K562 (cell line): Measurements from ENCODE around the gene CALM3. TPM values are rescaled to one million over a fixed set of nuclear protein-coding genes. Genes with fewer than 3 reads are reported as not detected.
A peak's percentile ranks its signal among the peaks of the same experiment; 100 is the strongest.

Experiments used
- ILF3 ChIP-seq: fragments of 450-650 bp; IDR thresholded peaks from 2 replicates; pipeline ENCODE4 v1.6.1; 2018; ENCODE audit warnings: antibody characterized with exemption, mild to moderate bottlenecking, moderate library complexity, borderline replicate concordance
- JUND ChIP-seq, 2 experiments: IDR thresholded peaks; 2 replicates in 1 of 2; 3 replicates in 1 of 2; pipeline ENCODE4 v1.6.1; 2011; ENCODE audit warnings: borderline replicate concordance in 2 of 2, low read depth in 2 of 2, low read length in 2 of 2, improper control_type of control experiment in 1 of 2, missing biosample characterization in 1 of 2, missing genetic modification characterization in 1 of 2, missing genetic modification reagents in 1 of 2
- LARP7 ChIP-seq: fragments of 450-650 bp; IDR thresholded peaks from 2 replicates; pipeline ENCODE4 v1.6.1; 2016
- MCM2 ChIP-seq: fragments of 450-650 bp; IDR thresholded peaks from 2 replicates; pipeline ENCODE4 v1.6.1; 2017; ENCODE audit warnings: low read depth, mild to moderate bottlenecking
- NR2C2 ChIP-seq, 2 experiments: fragments of 200-800 bp in 1 of 2; sonication (Bioruptor generic) in 1 of 2; sonication (generic) in 1 of 2; formaldehyde crosslinking in 1 of 2; IDR thresholded peaks; 2 replicates each; pipeline versions ENCODE4 v1.6.1 to v1.8.0; 2016 to 2022; ENCODE audit warnings: mild to moderate bottlenecking in 1 of 2, missing compliant biosample characterization in 1 of 2, missing genetic modification characterization in 1 of 2, missing genetic modification reagents in 1 of 2
- PHB ChIP-seq: fragments of 250-450 bp; sonication (Bioruptor Pico); IDR thresholded peaks from 2 replicates; pipeline ENCODE4 v1.5.0; 2021
- SRSF9 ChIP-seq: fragments of 200-400 bp; formaldehyde crosslinking; IDR thresholded peaks from 2 replicates; pipeline ENCODE4 v1.6.1; 2017; ENCODE audit warnings: low read depth, low read length, borderline replicate concordance
- ZMIZ1 ChIP-seq, 2 experiments: fragments of 150-350 bp in 1 of 2; IDR thresholded peaks; 2 replicates each; pipeline ENCODE4 v1.6.1; 2012 to 2016; ENCODE audit warnings: low read depth in 2 of 2, low read length in 2 of 2, mild to moderate bottlenecking in 1 of 2, moderate library complexity in 1 of 2
- ZNF146 ChIP-seq: IDR thresholded peaks from one replicate; pipeline ENCODE4 v1.6.1; 2018; ENCODE audit warnings: missing compliant biosample characterization; ENCODE audit not compliant: unreplicated experiment
- ZNF232 ChIP-seq: sonication (generic); formaldehyde crosslinking; IDR thresholded peaks from 2 replicates; pipeline ENCODE4 v1.8.0; 2022; ENCODE audit warnings: mild to moderate bottlenecking, missing genetic modification reagents
- ZNF639 ChIP-seq, 2 experiments: fragments of 200-800 bp in 1 of 2; sonication (Bioruptor generic) in 1 of 2; sonication (generic) in 1 of 2; formaldehyde crosslinking in 1 of 2; IDR thresholded peaks in 1 of 2; conservative IDR thresholded peaks in 1 of 2; 2 replicates each; pipeline versions ENCODE4 v1.5.0 to v1.6.1; 2016 to 2020; ENCODE audit warnings: missing compliant biosample characterization in 1 of 2, missing genetic modification characterization in 1 of 2, missing genetic modification reagents in 1 of 2
- ZSCAN29 ChIP-seq: fragments of 450-650 bp; IDR thresholded peaks from 2 replicates; pipeline ENCODE4 v1.6.1; 2017
- polyA plus RNA-seq, 8 experiments: library from polyadenylated mRNA; depleted of rRNA in 4 of 8; stranded (reverse) in 5 of 8; unstranded in 3 of 8; fragments of >200 nt; fragmentation: Nextera tagmentation in 2 of 8; fragmentation: Illumina TruSeq in 1 of 8; extraction: Ambion mirVana in 2 of 8; extraction: Trizol in 1 of 8; gene quantifications; 2 replicates each; pipeline versions ENCODE4 v1.2.1 to v1.2.3, GENCODE V29; 2011 to 2014; ENCODE audit warnings: inconsistent platforms in 1 of 8, missing spikeins in 1 of 8
- total RNA-seq, 7 experiments: library from RNA; depleted of rRNA in 6 of 7; stranded (reverse); fragments of >200 nt in 6 of 7; fragmentation: Illumina TruSeq in 2 of 7; extraction: Trizol in 2 of 7; gene quantifications; 2 replicates each; pipeline versions ENCODE4 v1.2.1 to v1.2.3, GENCODE V29; 2011 to 2021; ENCODE audit warnings: low replicate concordance in 1 of 7
- TF ChIP-seq, protein P1 (sequence below): sonication (generic); formaldehyde crosslinking; IDR thresholded peaks from 2 replicates; pipeline ENCODE4 v1.8.1; 2023; ENCODE audit warnings: mild to moderate bottlenecking, missing genetic modification reagents
- TF ChIP-seq, protein P2 (sequence below): fragments of 450-650 bp; IDR thresholded peaks from 2 replicates; pipeline ENCODE4 v1.6.1; 2016; ENCODE audit warnings: antibody characterized with exemption
- TF ChIP-seq, protein P3 (sequence below): fragments of 250-450 bp; sonication (Bioruptor Pico); IDR thresholded peaks from 2 replicates; pipeline ENCODE4 v1.8.0; 2022; ENCODE audit warnings: moderate library complexity, mild to moderate bottlenecking, inconsistent platforms

The CALM3 gene
- total and polyA plus RNA-seq, 9 of the 15 experiments (the other 6 are each of a cell fraction or from before 2014, with no cell fraction given): 34.6 to 350 (median 156) TPM

GRCh38 chr19:46634045-46634655 is 33.0 kb downstream of the CALM3 start (continued):
- TF ChIP-seq, protein P1, sequence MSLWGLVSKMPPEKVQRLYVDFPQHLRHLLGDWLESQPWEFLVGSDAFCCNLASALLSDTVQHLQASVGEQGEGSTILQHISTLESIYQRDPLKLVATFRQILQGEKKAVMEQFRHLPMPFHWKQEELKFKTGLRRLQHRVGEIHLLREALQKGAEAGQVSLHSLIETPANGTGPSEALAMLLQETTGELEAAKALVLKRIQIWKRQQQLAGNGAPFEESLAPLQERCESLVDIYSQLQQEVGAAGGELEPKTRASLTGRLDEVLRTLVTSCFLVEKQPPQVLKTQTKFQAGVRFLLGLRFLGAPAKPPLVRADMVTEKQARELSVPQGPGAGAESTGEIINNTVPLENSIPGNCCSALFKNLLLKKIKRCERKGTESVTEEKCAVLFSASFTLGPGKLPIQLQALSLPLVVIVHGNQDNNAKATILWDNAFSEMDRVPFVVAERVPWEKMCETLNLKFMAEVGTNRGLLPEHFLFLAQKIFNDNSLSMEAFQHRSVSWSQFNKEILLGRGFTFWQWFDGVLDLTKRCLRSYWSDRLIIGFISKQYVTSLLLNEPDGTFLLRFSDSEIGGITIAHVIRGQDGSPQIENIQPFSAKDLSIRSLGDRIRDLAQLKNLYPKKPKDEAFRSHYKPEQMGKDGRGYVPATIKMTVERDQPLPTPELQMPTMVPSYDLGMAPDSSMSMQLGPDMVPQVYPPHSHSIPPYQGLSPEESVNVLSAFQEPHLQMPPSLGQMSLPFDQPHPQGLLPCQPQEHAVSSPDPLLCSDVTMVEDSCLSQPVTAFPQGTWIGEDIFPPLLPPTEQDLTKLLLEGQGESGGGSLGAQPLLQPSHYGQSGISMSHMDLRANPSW: no peak
- TF ChIP-seq ZMIZ1 (IDR thresholded peaks at IDR 0.05; ENCODE audit: low read depth in 2 of 2, low read length in 2 of 2) (no peak), MCM2 (no peak), ZNF146 (no peak), LARP7 (no peak), PHB (CRISPR knock-in tag) (no peak), ILF3 (no peak), ZNF639 (CRISPR knock-in tag; conservative IDR thresholded peaks at IDR 0.05 in 1 of 2, IDR thresholded peaks at IDR 0.05 in 1 of 2) (no peak), ZNF232 (CRISPR knock-in tag) (no peak), ZSCAN29 (no peak), JUND (IDR thresholded peaks at IDR 0.05; ENCODE audit: borderline replicate concordance, low read depth, low read length) (0 out of 2 replicates have a peak, but pooled peaks have one; percentile 10), JUND (tag; IDR thresholded peaks at IDR 0.05; ENCODE audit: borderline replicate concordance, low read depth, low read length) (no peak), SRSF9 (no peak), NR2C2 (CRISPR knock-in tag; IDR thresholded peaks at IDR 0.05) (no peak), NR2C2 (tag; IDR thresholded peaks at IDR 0.05) (no peak)
- TF ChIP-seq, protein P2, sequence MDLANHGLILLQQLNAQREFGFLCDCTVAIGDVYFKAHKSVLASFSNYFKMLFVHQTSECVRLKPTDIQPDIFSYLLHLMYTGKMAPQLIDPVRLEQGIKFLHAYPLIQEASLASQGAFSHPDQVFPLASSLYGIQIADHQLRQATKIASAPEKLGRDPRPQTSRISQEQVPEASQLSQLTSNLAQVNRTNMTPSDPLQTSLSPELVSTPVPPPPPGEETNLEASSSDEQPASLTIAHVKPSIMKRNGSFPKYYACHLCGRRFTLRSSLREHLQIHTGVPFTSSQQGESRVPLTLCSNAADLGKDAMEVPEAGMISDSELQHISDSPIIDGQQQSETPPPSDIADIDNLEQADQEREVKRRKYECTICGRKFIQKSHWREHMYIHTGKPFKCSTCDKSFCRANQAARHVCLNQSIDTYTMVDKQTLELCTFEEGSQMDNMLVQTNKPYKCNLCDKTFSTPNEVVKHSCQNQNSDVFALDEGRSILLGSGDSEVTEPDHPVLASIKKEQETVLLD: no peak
- TF ChIP-seq, protein P3, sequence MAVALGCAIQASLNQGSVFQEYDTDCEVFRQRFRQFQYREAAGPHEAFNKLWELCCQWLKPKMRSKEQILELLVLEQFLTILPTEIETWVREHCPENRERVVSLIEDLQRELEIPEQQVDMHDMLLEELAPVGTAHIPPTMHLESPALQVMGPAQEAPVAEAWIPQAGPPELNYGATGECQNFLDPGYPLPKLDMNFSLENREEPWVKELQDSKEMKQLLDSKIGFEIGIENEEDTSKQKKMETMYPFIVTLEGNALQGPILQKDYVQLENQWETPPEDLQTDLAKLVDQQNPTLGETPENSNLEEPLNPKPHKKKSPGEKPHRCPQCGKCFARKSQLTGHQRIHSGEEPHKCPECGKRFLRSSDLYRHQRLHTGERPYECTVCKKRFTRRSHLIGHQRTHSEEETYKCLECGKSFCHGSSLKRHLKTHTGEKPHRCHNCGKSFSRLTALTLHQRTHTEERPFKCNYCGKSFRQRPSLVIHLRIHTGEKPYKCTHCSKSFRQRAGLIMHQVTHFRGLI (CRISPR knock-in tag): no peak
